Type B pancreatic cell (in vitro differentiated cells): Measurements from ENCODE around the gene FBXO34. TPM values are rescaled to one million over a fixed set of nuclear protein-coding genes. Genes with fewer than 3 reads are reported as not detected.

ENCODE experiments used
- DNase-seq: peaks from one replicate; pipeline ENCODE4 v3.0.0; 2021; ENCODE audit warnings: mixed read lengths; ENCODE audit not compliant: unreplicated experiment; ENCODE audit errors: extremely low spot score
- H3K27ac Mint-ChIP-seq: 2 replicates; pipeline ENCODE4 v1.8.0; 2021; ENCODE audit warnings: mild to moderate bottlenecking, mixed read lengths
- H3K27me3 Mint-ChIP-seq: 2 replicates; pipeline ENCODE4 v1.8.0; 2021; ENCODE audit warnings: mixed read lengths
- H3K36me3 Mint-ChIP-seq: 2 replicates; pipeline ENCODE4 v1.8.0; 2021; ENCODE audit warnings: mixed read lengths
- H3K4me1 Mint-ChIP-seq: one replicate; pipeline ENCODE4 v1.8.0; 2021; ENCODE audit warnings: mixed read lengths; ENCODE audit not compliant: unreplicated experiment
- H3K4me3 Mint-ChIP-seq: 2 replicates; pipeline ENCODE4 v1.8.0; 2021; ENCODE audit warnings: mild to moderate bottlenecking, mixed read lengths
- H3K9me3 Mint-ChIP-seq: 2 replicates; pipeline ENCODE4 v1.8.0; 2021; ENCODE audit warnings: mixed read lengths
- CTCF ChIP-seq: fragments of 200-600 bp; sonication (generic); conservative IDR thresholded peaks from 2 replicates; pipeline ENCODE4 v1.5.0; 2021; ENCODE audit warnings: antibody characterized with exemption, mild to moderate bottlenecking
- long read RNA-seq: library from polyadenylated mRNA; unstranded; transcript quantifications from one replicate; pipeline ENCODE4 v2.0.0, GENCODE V29; 2020
- total RNA-seq: library from RNA; stranded (reverse); gene quantifications from 2 replicates; pipeline ENCODE4 v1.2.1, GENCODE V29; 2021; ENCODE audit warnings: low replicate concordance

The FBXO34 gene
- 25.2 and 37.2 TPM in 2 replicates for total RNA-seq
- long read RNA-seq, transcript FBXO34-201 (2 exons, 3,464 nt), result major isoform, 25 of 43 reads
- long read RNA-seq, partial matches to known transcripts, result 0 of 43 reads
- long read RNA-seq, other reads (novel, unspliced or antisense), result 18 of 43 reads

DNA sequence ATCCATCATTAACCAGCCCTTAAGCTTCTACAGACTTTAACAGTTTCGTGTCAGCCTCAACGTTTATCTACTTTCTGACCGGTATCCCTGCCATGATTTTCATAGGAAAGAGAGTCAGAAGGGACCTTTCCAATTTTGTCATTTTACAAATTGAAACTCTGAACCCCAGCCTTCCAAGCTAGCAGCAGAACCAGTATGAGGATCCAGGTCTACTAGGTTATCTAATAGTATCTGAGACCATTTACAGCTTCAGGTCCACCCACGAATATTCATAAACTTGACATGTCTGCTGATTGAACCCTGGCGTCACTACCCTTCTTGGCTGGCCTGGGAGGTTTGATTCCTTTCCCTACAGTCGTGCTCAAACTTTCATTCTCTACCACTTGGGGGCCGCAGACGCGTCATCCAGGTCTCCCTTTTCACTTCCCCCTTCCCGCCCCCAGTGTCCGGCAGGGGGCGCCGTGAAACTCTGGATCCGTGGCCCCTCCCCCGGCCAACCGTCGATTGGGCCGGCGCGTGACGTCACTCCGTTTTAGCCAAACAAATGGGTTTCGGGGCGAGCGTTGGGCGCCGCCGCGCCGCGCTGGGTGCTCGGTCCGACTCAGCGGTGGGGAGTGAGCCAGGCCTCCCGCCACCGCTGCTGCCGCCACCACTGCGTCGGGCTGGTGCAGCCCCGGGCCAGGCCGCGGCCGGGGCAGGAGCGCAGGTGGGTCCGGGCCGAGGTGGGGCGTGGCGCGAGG, at the start of gene FBXO34:
FBXO34 (plus strand) TSS at position 590 of the 740 bp plus-strand sequence. CDS start 78,970 bp downstream, outside the sequence.
- Mint-ChIP-seq H3K27me3 (no peaks in the 10 kb centered on the region), H3K4me3 (peak within 1 kb of the TSS; percentile 93), H3K9me3 (no peaks in the 10 kb centered on the region), H3K27ac (peak within 1 kb of the TSS; percentile 98), H3K4me1 (peaks cover 25% of the 10 kb centered on the region), H3K36me3 (no peaks in the 10 kb centered on the region)
- DNase-seq, result peak; percentile 100
- TF ChIP-seq CTCF, result peak; percentile 100

DNA sequence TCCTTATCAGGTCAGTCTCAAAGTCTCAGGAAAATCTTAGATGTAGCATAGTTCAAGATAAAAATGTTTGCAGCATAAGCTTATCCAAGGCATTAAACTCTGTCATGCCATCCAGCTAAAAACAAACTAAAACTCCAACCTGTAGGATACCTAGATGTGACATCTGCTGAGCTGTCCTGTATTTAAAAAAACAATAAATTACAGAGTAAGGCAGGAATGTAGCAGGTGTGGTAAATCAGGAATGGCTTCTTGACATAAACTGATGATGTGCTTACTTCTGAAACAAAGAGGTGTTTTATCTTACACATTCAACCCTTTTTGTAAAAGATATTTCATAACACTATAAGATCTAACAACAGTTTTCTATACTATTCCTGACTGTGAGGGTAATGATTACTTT, 49.3 kb upstream of the FBXO34 start:
- TF ChIP-seq CTCF, result no peak
- Mint-ChIP-seq H3K27ac (peak overlapping the region; percentile 84), H3K27me3 (no peaks in the 10 kb centered on the region), H3K9me3 (peaks cover 6% of the 10 kb centered on the region), H3K4me1 (peaks cover 9% of the 10 kb centered on the region), H3K36me3 (no peaks in the 10 kb centered on the region), H3K4me3 (peak overlapping the region; percentile 56)
- DNase-seq, result no peak

- DNase-seq, result no peak
- Mint-ChIP-seq H3K9me3 (peaks cover 6% of the 10 kb centered on the region), H3K4me3 (no peak overlapping the region), H3K36me3 (no peaks in the 10 kb centered on the region), H3K27me3 (no peaks in the 10 kb centered on the region), H3K4me1 (peaks cover 9% of the 10 kb centered on the region), H3K27ac (no peak overlapping the region)
- no peak for TF ChIP-seq CTCF
Observed at GRCh38 chr14:55223364-55223763, 47.9 kb upstream of the FBXO34 start.

- Mint-ChIP-seq H3K4me3 (no peak overlapping the region), H3K9me3 (no peaks in the 10 kb centered on the region), H3K27ac (no peak overlapping the region), H3K36me3 (no peaks in the 10 kb centered on the region), H3K4me1 (no peaks in the 10 kb centered on the region), H3K27me3 (peaks cover 13% of the 10 kb centered on the region)
- no peak for DNase-seq
- no peak for TF ChIP-seq CTCF
Observed at GRCh38 chr14:55228261-55228660, 43.0 kb upstream of the FBXO34 start.

GRCh38 chr14:55233591-55233990, 37.6 kb upstream of the FBXO34 start:
- Mint-ChIP-seq H3K9me3 (no peaks in the 10 kb centered on the region), H3K36me3 (no peaks in the 10 kb centered on the region), H3K4me1 (no peaks in the 10 kb centered on the region), H3K27ac (no peak overlapping the region), H3K4me3 (no peak overlapping the region), H3K27me3 (peaks cover 44% of the 10 kb centered on the region)
- DNase-seq, result no peak
- TF ChIP-seq CTCF, result no peak
